Stomach smooth muscle (tissue), 2 donors: ENCODE results near the gene FOXK1.

Experiments
- H3K27ac ChIP-seq: one replicate; pipeline ENCODE4 v1.7.0; 2013; ENCODE audit warnings: mild to moderate bottlenecking, low read length, inconsistent platforms
- H3K27me3 ChIP-seq, 2 donors: one replicate each; pipeline ENCODE4 v1.7.0; 2013; ENCODE audit warnings: low read length in 2 of 2; ENCODE audit not compliant: insufficient read depth in 2 of 2, control insufficient read depth in 1 of 2
- H3K36me3 ChIP-seq, 2 donors: one replicate each; pipeline ENCODE4 v1.7.0; 2013; ENCODE audit warnings: low read length in 2 of 2; ENCODE audit not compliant: control insufficient read depth in 2 of 2, insufficient read depth in 2 of 2
- H3K4me1 ChIP-seq: one replicate; pipeline ENCODE4 v1.7.0; 2013; ENCODE audit warnings: low read length; ENCODE audit not compliant: control insufficient read depth, insufficient read depth
- H3K4me3 ChIP-seq, 2 donors: one replicate each; pipeline ENCODE4 v1.7.0; 2013; ENCODE audit warnings: low read length in 2 of 2
- H3K9ac ChIP-seq, 2 donors: one replicate each; pipeline ENCODE4 v1.7.0; 2013; ENCODE audit warnings: low read length in 2 of 2, mild to moderate bottlenecking in 1 of 2
- H3K9me3 ChIP-seq, 2 donors: one replicate each; pipeline ENCODE4 v1.7.0; 2013; ENCODE audit warnings: low read length in 2 of 2; ENCODE audit not compliant: control insufficient read depth in 2 of 2
- donor health status: healthy.
- donor health status: Pancreatic carcinoma.

The FOXK1 gene

GRCh38 chr7:4815609-4816418 is 133.7 kb downstream of the FOXK1 start:
- no peaks in the 10 kb centered on the region for H3K27me3 ChIP-seq
- H3K4me3 ChIP-seq = no peak overlapping the region
- no peaks in the 10 kb centered on the region for H3K36me3 ChIP-seq
- H3K27ac ChIP-seq = no peak overlapping the region
- peaks cover 0 to 2% of the 10 kb centered on the region in 2 donors for H3K9me3 ChIP-seq
- H3K9ac ChIP-seq = no peak overlapping the region
- no peaks in the 10 kb centered on the region for H3K4me1 ChIP-seq

GRCh38 chr7:4816419-4817080 is 134.5 kb downstream of the FOXK1 start:
- Histone ChIP-seq H3K36me3 (no peaks in the 10 kb centered on the region), H3K9ac (no peak overlapping the region), H3K27ac (no peak overlapping the region)

GRCh38 chr7:4817178-4817901 is 135.2 kb downstream of the FOXK1 start:
- Histone ChIP-seq H3K27me3 (no peaks in the 10 kb centered on the region), H3K9me3 (peaks cover 0 to 2% of the 10 kb centered on the region in 2 donors), H3K27ac (no peak overlapping the region), H3K9ac (no peak overlapping the region), H3K4me1 (no peaks in the 10 kb centered on the region), H3K4me3 (no peak overlapping the region), H3K36me3 (no peaks in the 10 kb centered on the region)

More at GRCh38 chr7:4816419-4817080, 134.5 kb downstream of the FOXK1 start:
- no peak overlapping the region for H3K4me3 ChIP-seq
- H3K4me1 ChIP-seq = no peaks in the 10 kb centered on the region
- peaks cover 0 to 2% of the 10 kb centered on the region in 2 donors for H3K9me3 ChIP-seq
- no peaks in the 10 kb centered on the region for H3K27me3 ChIP-seq

GRCh38 chr7:4818000-4818794 is 136.1 kb downstream of the FOXK1 start:
- no peaks in the 10 kb centered on the region for H3K36me3 ChIP-seq
- H3K4me1 ChIP-seq = no peaks in the 10 kb centered on the region
- H3K9ac ChIP-seq = no peak overlapping the region
- no peak overlapping the region for H3K27ac ChIP-seq
- no peaks in the 10 kb centered on the region for H3K27me3 ChIP-seq
- H3K4me3 ChIP-seq = no peak overlapping the region
- no peaks in the 10 kb centered on the region for H3K9me3 ChIP-seq

GRCh38 chr7:4819560-4820404 is 137.7 kb downstream of the FOXK1 start:
- no peak overlapping the region for H3K4me3 ChIP-seq
- H3K27ac ChIP-seq = no peak overlapping the region
- H3K4me1 ChIP-seq = no peaks in the 10 kb centered on the region
- no peaks in the 10 kb centered on the region for H3K36me3 ChIP-seq
- H3K9ac ChIP-seq = no peak overlapping the region
- H3K27me3 ChIP-seq = no peaks in the 10 kb centered on the region
- no peaks in the 10 kb centered on the region for H3K9me3 ChIP-seq

- Histone ChIP-seq H3K27me3 (no peaks in the 10 kb centered on the region), H3K9me3 (no peaks in the 10 kb centered on the region), H3K27ac (no peak overlapping the region), H3K9ac (no peak overlapping the region), H3K4me1 (no peaks in the 10 kb centered on the region), H3K4me3 (no peak overlapping the region), H3K36me3 (no peaks in the 10 kb centered on the region)
Observed at GRCh38 chr7:4820405-4820966, 138.4 kb downstream of the FOXK1 start.
